GM23338 (cell line): ENCODE data around the gene CLEC4G. TPM values are rescaled to one million over a fixed set of nuclear protein-coding genes. Genes with fewer than 3 reads are reported as not detected.

Source experiments
- ATAC-seq: fragments of 200-7000 bp; cut with Tn5 transposase; 3 replicates; pipeline ENCODE4 v1.9.1; 2020
- DNase-seq: peaks from one replicate; pipeline ENCODE4 v3.0.0-alpha.2; 2015; ENCODE audit warnings: low spot score
- H2AFZ ChIP-seq: fragments of 200-600 bp; sonication (generic); 2 replicates; pipeline ENCODE4 v1.8.0; 2016; ENCODE audit warnings: antibody characterized with exemption, mild to moderate bottlenecking, moderate library complexity
- H3F3A ChIP-seq: fragments of 200-600 bp; sonication (generic); replicated peaks from 2 replicates; pipeline ENCODE4 v1.8.0; 2017; ENCODE audit warnings: antibody characterized with exemption, mixed run types, low read depth
- H3K27ac ChIP-seq: fragments of 200-600 bp; sonication (generic); 2 replicates; pipeline ENCODE4 v1.6.1; 2016; ENCODE audit warnings: low read depth
- H3K27me3 ChIP-seq: fragments of 200-600 bp; sonication (generic); 2 replicates; pipeline ENCODE4 v1.8.0; 2016; ENCODE audit warnings: mild to moderate bottlenecking, mixed run types, moderate library complexity; ENCODE audit not compliant: insufficient read depth
- H3K36me3 ChIP-seq: fragments of 200-600 bp; sonication (generic); 2 replicates; pipeline ENCODE4 v1.8.0; 2016; ENCODE audit warnings: mild to moderate bottlenecking; ENCODE audit not compliant: insufficient read depth
- H3K4me1 ChIP-seq: fragments of 200-600 bp; sonication (generic); 2 replicates; pipeline ENCODE4 v1.8.0; 2016; ENCODE audit warnings: mild to moderate bottlenecking, moderate library complexity; ENCODE audit not compliant: insufficient read depth
- H3K4me2 ChIP-seq: fragments of 200-600 bp; sonication (generic); 2 replicates; pipeline ENCODE4 v1.7.1; 2017; ENCODE audit warnings: mixed run types
- H3K4me3 ChIP-seq: fragments of 200-600 bp; sonication (generic); 2 replicates; pipeline ENCODE4 v1.6.1; 2016; ENCODE audit warnings: mixed run types
- H3K79me2 ChIP-seq: fragments of 200-600 bp; sonication (generic); replicated peaks from 2 replicates; pipeline ENCODE4 v1.8.0; 2017; ENCODE audit warnings: mild to moderate bottlenecking; ENCODE audit not compliant: insufficient read depth
- H3K9me2 ChIP-seq: fragments of 200-600 bp; sonication (generic); 2 replicates; pipeline ENCODE4 v1.8.0; 2017; ENCODE audit not compliant: insufficient read depth
- H4K20me1 ChIP-seq: fragments of 200-600 bp; sonication (generic); replicated peaks from 2 replicates; pipeline ENCODE4 v1.8.0; 2017; ENCODE audit warnings: mild to moderate bottlenecking; ENCODE audit not compliant: insufficient read depth
- H3K27ac Mint-ChIP-seq: 2 replicates; pipeline ENCODE4 v1.8.0; 2020; ENCODE audit warnings: inconsistent platforms, mild to moderate bottlenecking, moderate library complexity, mixed read lengths
- H3K27me3 Mint-ChIP-seq: 3 replicates; pipeline ENCODE4 v1.8.0; 2022; ENCODE audit warnings: low read depth, mild to moderate bottlenecking, moderate library complexity, mixed read lengths, inconsistent platforms; ENCODE audit not compliant: insufficient read depth, poor library complexity
- H3K36me3 Mint-ChIP-seq: 3 replicates; pipeline ENCODE4 v1.8.0; 2021; ENCODE audit warnings: low read depth, mild to moderate bottlenecking, inconsistent platforms, moderate library complexity, mixed read lengths
- H3K4me1 Mint-ChIP-seq: 3 replicates; pipeline ENCODE4 v1.8.0; 2020; ENCODE audit warnings: mild to moderate bottlenecking, inconsistent platforms, mixed read lengths
- H3K4me3 Mint-ChIP-seq: 3 replicates; pipeline ENCODE4 v1.8.0; 2021; ENCODE audit warnings: moderate library complexity, mild to moderate bottlenecking, inconsistent platforms, mixed read lengths
- H3K9me3 Mint-ChIP-seq: 3 replicates; pipeline ENCODE4 v1.8.0; 2020; ENCODE audit warnings: moderate library complexity, mild to moderate bottlenecking, inconsistent platforms, mixed read lengths
- CREB1 ChIP-seq: fragments of 250-450 bp; sonication (Bioruptor Pico); IDR thresholded peaks from 2 replicates; pipeline ENCODE4 v1.5.0; 2020; ENCODE audit warnings: low read depth, mild to moderate bottlenecking, moderate library complexity
- EZH2 ChIP-seq: fragments of 200-600 bp; sonication (generic); IDR thresholded peaks from one replicate; pipeline ENCODE4 v1.8.0; 2017; ENCODE audit warnings: antibody characterized with exemption, mild to moderate bottlenecking, low read depth; ENCODE audit not compliant: unreplicated experiment
- NANOG ChIP-seq: IDR thresholded peaks from 2 replicates; pipeline ENCODE4 v1.6.1; 2016; ENCODE audit warnings: antibody characterized with exemption, borderline replicate concordance
- ZNF114 ChIP-seq: fragments of 250-450 bp; sonication (Bioruptor Pico); IDR thresholded peaks from 2 replicates; pipeline ENCODE4 v1.5.0; 2020; ENCODE audit warnings: mild to moderate bottlenecking, moderate library complexity
- polyA plus RNA-seq: library from polyadenylated mRNA; unstranded; fragments of >200 nt; fragmentation: Nextera tagmentation; extraction: Ambion mirVana; gene quantifications from 2 replicates; pipeline ENCODE4 v1.2.1, GENCODE V29; 2016
- total RNA-seq: library from RNA; depleted of rRNA; stranded (reverse); fragments of >200 nt; shearing (Covaris generic); gene quantifications from 2 replicates; pipeline ENCODE4 v1.2.3, GENCODE V29; 2014
- TF ChIP-seq, protein P1 (sequence below): fragments of 250-450 bp; sonication (Bioruptor Pico); IDR thresholded peaks from 2 replicates; pipeline ENCODE4 v1.5.0; 2020; ENCODE audit warnings: mild to moderate bottlenecking, moderate library complexity
- TF ChIP-seq, protein P2 (sequence below), 2 experiments: fragments of 200-600 bp in 1 of 2; sonication (generic) in 1 of 2; conservative IDR thresholded peaks; 2 replicates each; pipeline versions ENCODE4 v1.5.1 to v1.6.1; 2016 to 2017; ENCODE audit warnings: antibody characterized with exemption in 2 of 2, low read depth in 2 of 2, mild to moderate bottlenecking in 2 of 2, moderate library complexity in 1 of 2

CLEC4G gene
- total and polyA plus RNA-seq, 2 experiments from 2014 or later, result 0.52 to 0.65 TPM

DNA sequence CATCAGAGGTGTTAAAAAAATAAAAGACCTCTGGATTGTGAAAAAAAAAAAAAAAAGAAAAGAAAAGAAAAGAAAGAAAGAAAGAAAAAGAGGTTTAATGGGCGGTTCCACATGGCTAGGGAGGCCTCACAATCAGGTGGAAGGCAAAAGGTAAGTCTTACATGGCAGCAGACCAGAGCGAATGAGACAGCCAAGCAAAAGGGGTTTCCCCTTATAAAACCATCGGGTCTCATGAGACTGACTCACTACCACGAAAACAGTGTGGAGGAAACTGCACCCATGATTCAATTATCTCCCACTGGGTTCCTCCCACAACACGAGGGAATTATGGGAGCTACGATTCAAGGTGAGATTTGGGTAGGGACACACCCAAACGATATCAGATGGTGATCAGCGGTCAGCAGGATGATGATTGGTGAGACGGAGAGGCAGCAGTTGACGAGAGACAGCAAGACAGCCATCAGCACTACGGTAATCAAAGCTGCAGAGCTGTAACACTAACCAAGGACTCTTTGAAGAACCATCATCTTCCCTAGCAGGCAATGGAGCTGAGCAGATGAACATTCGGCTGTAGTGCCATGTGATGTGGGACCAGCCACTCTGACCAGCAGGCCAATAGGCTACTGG, 19.4 kb upstream of the CLEC4G start:
- Mint-ChIP-seq H3K36me3 (peaks cover 14% of the 10 kb centered on the region), H3K27ac (no peak overlapping the region), H3K9me3 (peaks cover 47% of the 10 kb centered on the region), H3K4me1 (peaks cover 20% of the 10 kb centered on the region), H3K4me3 (no peak overlapping the region), H3K27me3 (peaks cover 5% of the 10 kb centered on the region)
- Histone ChIP-seq H3K4me3 (no peak overlapping the region), H2AFZ (peak overlapping the region; percentile 12; the same call in 1 of the 2 replicates), H3K27me3 (no peaks in the 10 kb centered on the region), H3K36me3 (no peaks in the 10 kb centered on the region), H3K9me2 (0 out of 2 replicates have a peak, but pooled peaks cover 2% of the 10 kb centered on the region), H4K20me1 (no peaks in the 10 kb centered on the region), H3K4me1 (peaks cover 12% of the 10 kb centered on the region; the same call in 1 of the 2 replicates), H3K4me2 (no peak overlapping the region), H3F3A (no peaks in the 10 kb centered on the region), H3K27ac (no peak overlapping the region), H3K79me2 (no peaks in the 10 kb centered on the region)
- ATAC-seq (no peak), DNase-seq (no peak)
- TF ChIP-seq, protein P1, sequence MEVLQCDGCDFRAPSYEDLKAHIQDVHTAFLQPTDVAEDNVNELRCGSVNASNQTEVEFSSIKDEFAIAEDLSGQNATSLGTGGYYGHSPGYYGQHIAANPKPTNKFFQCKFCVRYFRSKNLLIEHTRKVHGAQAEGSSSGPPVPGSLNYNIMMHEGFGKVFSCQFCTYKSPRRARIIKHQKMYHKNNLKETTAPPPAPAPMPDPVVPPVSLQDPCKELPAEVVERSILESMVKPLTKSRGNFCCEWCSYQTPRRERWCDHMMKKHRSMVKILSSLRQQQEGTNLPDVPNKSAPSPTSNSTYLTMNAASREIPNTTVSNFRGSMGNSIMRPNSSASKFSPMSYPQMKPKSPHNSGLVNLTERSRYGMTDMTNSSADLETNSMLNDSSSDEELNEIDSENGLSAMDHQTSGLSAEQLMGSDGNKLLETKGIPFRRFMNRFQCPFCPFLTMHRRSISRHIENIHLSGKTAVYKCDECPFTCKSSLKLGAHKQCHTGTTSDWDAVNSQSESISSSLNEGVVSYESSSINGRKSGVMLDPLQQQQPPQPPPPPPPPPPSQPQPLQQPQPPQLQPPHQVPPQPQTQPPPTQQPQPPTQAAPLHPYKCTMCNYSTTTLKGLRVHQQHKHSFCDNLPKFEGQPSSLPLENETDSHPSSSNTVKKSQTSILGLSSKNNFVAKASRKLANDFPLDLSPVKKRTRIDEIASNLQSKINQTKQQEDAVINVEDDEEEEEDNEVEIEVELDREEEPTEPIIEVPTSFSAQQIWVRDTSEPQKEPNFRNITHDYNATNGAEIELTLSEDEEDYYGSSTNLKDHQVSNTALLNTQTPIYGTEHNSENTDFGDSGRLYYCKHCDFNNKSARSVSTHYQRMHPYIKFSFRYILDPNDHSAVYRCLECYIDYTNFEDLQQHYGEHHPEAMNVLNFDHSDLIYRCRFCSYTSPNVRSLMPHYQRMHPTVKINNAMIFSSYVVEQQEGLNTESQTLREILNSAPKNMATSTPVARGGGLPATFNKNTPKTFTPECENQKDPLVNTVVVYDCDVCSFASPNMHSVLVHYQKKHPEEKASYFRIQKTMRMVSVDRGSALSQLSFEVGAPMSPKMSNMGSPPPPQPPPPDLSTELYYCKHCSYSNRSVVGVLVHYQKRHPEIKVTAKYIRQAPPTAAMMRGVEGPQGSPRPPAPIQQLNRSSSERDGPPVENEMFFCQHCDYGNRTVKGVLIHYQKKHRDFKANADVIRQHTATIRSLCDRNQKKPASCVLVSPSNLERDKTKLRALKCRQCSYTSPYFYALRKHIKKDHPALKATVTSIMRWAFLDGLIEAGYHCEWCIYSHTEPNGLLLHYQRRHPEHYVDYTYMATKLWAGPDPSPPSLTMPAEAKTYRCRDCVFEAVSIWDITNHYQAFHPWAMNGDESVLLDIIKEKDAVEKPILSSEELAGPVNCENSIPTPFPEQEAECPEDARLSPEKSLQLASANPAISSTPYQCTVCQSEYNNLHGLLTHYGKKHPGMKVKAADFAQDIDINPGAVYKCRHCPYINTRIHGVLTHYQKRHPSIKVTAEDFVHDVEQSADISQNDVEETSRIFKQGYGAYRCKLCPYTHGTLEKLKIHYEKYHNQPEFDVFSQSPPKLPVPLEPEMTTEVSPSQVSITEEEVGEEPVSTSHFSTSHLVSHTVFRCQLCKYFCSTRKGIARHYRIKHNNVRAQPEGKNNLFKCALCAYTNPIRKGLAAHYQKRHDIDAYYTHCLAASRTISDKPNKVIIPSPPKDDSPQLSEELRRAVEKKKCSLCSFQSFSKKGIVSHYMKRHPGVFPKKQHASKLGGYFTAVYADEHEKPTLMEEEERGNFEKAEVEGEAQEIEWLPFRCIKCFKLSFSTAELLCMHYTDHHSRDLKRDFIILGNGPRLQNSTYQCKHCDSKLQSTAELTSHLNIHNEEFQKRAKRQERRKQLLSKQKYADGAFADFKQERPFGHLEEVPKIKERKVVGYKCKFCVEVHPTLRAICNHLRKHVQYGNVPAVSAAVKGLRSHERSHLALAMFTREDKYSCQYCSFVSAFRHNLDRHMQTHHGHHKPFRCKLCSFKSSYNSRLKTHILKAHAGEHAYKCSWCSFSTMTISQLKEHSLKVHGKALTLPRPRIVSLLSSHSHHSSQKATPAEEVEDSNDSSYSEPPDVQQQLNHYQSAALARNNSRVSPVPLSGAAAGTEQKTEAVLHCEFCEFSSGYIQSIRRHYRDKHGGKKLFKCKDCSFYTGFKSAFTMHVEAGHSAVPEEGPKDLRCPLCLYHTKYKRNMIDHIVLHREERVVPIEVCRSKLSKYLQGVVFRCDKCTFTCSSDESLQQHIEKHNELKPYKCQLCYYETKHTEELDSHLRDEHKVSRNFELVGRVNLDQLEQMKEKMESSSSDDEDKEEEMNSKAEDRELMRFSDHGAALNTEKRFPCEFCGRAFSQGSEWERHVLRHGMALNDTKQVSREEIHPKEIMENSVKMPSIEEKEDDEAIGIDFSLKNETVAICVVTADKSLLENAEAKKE (CRISPR knock-in tag), result no peak
- no peak for TF ChIP-seq EZH2
- no peak for TF ChIP-seq NANOG
- TF ChIP-seq, protein P2, sequence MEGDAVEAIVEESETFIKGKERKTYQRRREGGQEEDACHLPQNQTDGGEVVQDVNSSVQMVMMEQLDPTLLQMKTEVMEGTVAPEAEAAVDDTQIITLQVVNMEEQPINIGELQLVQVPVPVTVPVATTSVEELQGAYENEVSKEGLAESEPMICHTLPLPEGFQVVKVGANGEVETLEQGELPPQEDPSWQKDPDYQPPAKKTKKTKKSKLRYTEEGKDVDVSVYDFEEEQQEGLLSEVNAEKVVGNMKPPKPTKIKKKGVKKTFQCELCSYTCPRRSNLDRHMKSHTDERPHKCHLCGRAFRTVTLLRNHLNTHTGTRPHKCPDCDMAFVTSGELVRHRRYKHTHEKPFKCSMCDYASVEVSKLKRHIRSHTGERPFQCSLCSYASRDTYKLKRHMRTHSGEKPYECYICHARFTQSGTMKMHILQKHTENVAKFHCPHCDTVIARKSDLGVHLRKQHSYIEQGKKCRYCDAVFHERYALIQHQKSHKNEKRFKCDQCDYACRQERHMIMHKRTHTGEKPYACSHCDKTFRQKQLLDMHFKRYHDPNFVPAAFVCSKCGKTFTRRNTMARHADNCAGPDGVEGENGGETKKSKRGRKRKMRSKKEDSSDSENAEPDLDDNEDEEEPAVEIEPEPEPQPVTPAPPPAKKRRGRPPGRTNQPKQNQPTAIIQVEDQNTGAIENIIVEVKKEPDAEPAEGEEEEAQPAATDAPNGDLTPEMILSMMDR (conservative IDR thresholded peaks at IDR 0.05; ENCODE audit: low read depth in 2 of 2), result no peak
- no peak for TF ChIP-seq ZNF114
- no peak for TF ChIP-seq CREB1 (CRISPR knock-in tag)
